Measurements from ENCODE around the gene YIF1B.
A peak's percentile ranks its signal among the peaks of the same experiment; 100 is the strongest.

Gene YIF1B

DNA sequence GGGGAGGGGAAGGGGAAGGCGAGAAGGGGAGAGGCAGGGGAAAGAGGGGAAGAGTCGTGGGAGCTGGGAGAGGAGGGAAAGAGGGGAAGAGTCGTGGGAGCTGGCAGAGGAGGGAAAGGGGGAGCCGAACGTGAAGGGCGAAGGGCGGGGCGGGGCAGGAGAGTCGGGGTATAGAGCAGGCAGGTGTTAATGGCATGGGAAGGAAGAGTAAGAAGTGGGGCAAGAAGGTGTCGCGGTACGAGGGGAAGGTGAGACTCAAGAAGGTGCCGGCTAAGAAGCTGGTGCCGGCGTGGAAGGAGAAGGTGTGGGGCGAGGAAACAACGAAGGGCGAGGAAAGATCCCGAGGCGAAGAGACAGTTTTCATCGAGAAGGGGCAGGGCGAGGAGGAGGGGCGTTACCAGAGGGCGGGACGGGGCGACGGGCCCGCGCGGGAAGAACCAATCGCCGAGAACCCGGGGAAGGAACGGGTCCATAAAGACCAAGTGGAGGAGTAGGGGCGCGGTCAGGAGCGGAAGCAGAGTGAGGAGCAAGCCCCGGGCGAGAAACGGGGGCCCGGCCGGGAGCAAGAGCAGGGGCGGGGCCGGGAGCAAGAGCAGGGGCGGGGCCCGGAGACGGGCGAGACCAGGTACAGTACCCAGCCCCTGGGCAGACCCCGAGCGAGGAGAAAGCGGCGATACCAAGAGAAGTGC lies 20.3 kb upstream of the YIF1B start:
- DNase-seq (ENCODE audit: low spot score), result peak; percentile 97

DNA sequence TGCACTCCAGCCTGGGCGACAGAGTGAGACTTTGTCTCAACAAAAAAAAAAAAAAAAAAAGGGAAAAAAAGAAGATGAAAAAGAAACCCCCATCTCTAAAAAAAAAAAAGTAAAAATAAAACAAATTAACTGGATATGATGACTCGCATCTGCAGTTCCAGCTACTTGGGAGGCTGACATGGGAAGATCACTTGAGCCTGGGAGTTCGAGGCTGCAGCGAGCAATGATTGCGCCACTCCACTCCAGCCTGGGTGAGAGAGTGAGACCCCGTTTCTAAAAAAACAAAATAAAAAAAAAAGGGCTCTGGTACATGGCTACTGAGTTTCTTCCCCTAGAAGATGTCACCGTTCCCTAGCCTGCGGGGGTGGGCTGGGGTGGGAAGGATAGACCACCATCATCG lies 17.5 kb upstream of the YIF1B start:
- DNase-seq (ENCODE audit: low spot score), result no peak

DNA sequence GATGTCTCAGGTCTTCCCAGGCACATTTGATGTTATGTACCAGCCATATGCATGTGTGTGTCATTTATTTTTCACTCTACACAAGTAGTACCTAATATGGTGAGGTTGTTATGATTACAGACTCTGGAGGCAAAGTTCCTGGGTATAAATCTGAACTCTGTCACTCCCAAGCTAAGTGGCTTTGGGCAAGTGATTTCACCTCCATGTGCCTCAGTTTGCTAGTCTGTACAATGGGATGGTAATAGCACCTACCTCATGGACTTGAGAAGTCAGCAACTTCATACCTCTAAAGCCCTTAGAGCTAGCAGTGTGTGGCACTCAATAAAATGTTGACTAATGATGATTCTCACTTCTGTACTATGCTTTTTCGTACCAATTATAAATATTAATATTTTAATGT lies 16.0 kb upstream of the YIF1B start:
- DNase-seq (ENCODE audit: low spot score), result no peak

DNA sequence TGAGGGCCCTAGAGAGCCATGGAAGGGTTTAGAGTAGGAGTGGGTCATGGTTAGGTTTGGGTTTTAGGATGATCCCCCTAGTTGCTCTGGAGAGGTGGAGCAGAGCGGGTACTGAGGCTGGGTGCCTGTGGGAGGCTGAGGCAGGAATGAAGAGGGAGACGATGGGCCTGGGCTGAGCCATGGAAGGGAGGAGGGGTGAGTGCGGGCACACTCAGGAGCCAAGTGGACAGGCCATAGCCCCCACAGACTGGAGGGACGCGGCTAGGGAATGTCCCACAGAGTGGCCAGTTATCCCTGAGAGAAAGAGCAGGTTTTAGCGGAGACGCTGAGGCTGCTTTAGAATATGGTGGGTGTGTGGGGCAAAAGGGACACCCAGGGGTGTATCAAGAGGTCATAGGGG lies 13.9 kb upstream of the YIF1B start:
- no peak for DNase-seq (ENCODE audit: low spot score)

DNA sequence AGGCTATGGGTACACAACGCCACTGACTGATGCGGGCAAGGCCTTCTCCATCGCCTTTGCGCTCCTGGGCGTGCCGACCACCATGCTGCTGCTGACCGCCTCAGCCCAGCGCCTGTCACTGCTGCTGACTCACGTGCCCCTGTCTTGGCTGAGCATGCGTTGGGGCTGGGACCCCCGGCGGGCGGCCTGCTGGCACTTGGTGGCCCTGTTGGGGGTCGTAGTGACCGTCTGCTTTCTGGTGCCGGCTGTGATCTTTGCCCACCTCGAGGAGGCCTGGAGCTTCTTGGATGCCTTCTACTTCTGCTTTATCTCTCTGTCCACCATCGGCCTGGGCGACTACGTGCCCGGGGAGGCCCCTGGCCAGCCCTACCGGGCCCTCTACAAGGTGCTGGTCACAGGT lies 10.8 kb upstream of the YIF1B start:
- no peak for DNase-seq (ENCODE audit: low spot score)

DNA sequence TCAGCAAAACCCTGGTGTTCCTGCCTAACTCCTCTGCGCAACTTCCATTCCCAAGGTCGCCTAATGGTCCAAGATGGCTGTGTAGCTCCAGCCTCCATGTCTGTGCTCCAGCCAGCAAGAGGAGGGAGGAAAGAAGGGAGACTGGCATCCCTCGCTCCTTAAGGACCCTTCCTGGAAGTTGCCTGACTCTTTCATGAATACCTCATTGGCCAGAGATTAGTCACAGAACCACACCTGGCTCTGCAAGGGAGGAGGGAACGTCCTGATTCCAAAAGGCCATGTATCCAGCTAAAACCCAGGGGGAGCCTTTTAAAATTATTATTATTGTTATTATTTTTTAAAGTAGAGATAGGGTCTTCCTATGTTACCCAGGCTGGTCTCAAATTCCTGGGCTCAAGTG lies 8.7 kb upstream of the YIF1B start:
- no peak for DNase-seq (ENCODE audit: low spot score)

DNA sequence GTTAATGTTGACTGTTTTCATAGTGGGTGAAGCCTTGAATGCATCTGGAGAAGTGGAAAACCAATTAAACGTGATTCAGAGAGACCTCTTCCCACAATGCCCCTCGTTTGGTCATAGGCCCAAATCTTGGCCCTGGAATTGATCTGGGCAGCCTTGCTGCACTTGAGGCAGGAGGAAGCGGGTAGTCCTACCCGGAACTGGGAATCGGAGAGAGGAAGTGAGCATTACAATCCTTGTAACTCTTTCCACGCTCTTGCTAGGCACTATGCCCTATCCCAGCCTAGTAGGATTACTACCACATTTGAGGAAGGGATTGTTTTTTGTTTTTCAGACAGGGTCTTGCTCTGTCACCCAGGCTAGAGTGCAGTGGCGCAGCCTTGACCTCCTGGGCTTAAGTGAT lies 7.5 kb upstream of the YIF1B start:
- DNase-seq (ENCODE audit: low spot score), result no peak

DNA sequence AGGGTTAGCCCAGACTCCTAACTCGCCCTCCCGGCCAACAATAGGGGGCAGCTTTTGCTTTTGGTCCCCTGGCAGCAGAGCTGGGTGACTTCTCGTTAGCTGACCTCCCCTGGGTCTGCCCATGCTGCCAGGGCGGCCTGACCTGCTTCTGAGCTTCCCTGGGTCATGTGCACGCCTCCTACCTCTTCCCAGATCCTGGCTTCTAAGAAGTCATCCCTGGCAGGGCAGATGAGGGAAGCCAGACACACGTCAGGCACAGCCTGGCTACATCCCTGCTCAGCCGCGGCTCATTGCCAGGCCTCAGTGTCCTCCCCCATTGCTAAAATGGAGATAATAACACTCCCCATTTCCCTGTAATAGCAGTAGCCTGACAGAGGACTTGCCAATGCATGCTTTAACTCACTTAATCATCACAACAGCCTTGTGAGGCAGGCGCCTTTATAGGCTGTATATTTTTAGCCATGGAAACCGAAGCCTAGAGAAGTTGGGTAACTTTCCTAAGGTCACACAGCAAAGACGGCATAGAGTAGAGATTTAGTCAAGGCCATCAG lies 6.0 kb upstream of the YIF1B start:
- DNase-seq (ENCODE audit: low spot score), result peak; percentile 31

DNA sequence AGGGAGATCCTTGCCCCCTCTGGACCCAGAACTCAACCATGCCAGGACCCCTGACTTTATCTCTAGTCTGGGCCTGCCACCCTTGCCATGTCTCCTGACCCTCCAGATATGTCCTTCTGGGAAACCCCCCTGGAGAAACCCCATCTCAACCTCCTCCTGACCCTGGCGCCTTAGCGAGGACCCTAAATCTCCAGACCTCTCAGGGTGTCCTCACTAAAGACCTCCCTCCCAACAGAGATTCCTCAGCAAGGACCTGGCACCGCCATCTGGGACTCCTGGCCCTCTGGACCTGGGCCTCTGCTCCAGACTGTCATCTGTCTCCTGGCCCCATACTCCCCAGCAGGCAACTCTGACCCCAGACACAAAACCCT lies 5.2 kb upstream of the YIF1B start:
- no peak for DNase-seq (ENCODE audit: low spot score)

DNA sequence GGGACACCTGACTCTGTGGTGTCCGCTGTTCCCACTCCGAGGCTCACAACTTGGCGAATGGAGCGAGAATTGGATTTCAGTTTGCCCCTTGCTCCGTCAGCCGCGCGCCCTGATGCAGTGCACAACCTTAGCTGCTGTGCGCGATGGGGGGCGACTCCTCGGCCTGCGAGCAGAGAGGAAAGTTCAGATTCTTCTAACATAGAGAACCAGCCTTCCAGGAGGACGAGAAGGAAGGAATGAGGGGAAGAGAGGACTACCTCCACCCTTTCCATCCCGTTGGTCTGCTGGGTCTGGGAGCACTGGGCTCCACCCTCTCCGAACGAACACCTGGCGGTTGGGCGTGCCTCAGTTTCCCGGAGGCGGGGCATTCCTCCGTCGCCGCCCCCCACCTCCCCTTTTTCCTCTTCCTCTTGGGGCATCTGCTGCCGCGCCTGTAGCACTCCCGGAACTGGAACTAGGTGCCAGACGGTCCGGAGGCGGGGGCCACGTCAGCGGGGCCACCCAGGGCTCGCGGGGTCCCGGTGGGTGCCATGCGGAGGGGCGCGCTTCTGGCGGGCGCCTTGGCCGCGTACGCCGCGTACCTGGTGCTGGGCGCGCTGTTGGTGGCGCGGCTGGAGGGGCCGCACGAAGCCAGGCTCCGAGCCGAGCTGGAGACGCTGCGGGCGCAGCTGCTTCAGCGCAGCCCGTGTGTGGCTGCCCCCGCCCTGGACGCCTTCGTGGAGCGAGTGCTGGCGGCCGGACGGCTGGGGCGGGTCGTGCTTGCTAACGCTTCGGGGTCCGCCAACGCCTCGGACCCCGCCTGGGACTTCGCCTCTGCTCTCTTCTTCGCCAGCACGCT lies 3.9 kb upstream of the YIF1B start, which contains the start of gene KCNK6:
KCNK6 (plus strand) TSS at position 425 of the 838 bp plus-strand sequence; CDS start at position 531, 106 bp downstream.
- DNase-seq (ENCODE audit: low spot score), result peak; percentile 24

DNA sequence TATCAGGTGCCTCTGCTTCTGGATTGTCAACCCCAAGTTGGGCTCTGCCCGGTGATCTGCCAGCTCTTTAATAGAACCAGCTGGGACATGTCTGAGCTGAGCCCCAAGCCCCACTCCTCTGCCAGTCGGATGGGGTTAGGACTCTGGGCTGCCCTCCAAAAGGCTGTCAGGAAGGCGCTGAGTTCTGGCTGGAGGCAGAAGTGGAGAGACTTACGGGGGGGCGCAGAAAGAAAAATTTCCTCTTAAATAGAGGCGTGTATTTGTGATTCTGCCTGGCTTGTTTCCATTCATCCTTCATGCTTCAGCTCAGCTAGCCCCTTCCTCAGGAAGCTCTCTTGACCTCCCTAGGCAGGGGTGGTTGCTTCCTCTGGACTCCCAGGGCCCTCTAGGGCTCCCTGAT lies 2.9 kb upstream of the YIF1B start:
- no peak for DNase-seq (ENCODE audit: low spot score)

DNA sequence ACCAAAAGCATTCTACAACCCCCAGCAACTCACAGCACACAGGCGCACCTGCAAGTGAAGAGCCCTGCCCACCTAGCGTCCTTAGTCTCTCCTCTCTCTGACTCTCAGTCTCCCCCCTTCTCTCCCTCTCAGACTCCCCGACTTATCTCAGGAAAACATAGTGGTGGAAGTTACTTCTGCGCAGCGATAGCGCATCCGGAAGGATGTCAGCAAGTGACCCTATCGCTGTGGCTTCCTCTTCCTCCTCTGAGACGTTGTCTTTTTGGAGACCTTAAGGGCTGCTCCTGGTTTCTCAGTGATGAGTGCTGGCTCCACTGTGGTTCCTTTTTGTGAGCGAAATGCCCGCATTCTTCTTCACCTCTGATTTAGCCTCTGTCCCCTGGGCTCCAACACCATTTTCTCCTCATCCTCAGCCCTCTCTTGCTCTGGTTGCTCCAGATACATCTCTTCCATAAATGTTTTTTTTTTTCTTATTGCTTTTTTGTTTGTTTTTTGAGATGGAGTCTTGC lies 1.4 kb upstream of the YIF1B start:
- no peak for DNase-seq (ENCODE audit: low spot score)

DNA sequence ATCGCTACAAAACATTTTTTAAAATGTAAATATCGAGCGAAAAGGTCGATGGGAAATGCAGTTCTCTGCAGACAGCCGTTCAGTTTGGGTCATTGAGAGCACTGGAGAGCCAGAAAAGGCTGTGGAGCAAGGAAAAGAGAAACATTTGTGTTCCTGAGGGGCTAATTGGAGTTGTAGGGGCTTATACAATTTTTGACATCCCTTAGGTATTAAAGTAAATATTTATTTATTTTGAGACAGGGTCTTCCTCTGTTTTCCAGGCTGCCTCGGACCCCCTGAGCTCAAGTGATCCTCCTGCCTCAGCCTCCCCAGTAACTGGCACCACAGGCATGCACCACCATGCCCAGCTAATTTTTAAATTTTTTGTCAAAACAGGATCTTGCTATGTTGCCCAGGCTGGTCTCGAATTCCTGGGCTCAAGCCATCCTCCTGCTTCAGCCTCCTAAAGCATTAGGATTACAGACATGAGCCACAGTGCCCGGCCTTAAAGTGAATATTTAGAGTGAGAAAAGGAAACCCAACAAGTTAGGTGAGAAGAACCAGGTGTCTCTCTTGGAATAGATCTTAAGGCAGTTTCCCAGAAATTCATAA lies 825 bp upstream of the YIF1B start:
- DNase-seq (ENCODE audit: low spot score), result no peak

DNA sequence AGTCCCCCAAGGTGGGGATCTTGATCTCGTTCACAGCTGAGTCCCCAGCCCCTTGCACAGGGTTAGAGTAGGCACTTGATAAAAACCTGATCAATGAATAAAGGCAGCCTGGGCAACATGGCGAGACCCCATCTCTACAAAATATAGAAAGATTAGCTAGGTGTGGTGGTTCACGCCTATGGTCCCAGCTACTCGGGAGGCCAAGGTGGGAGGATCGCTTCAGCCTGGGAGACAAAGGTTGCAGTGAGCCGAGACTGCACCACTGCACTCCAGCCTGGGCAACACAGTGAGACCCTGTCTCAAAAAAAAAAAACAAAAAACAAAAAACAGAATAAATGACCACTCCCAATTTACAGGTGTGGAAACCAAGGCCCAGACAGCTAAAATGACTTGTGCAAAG lies 4.8 kb downstream of the YIF1B start:
- DNase-seq (ENCODE audit: low spot score), result no peak

DNA sequence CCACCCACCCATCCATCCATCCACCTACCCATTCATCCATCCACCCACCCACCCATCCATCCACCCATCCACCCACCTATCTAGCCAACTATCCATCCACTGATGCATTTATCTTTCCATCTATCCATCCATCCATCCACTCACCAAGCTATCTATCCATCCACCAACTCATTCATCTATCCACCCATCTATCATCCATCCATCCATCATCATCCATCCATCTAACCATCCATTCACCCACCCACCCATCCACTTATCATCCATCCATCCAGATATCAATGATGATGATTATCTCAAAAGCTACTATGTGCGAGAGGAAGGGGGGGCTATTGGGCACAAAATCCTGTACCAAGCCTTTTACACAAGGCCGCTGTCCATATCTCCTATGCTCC lies 5.5 kb downstream of the YIF1B start:
- no peak for DNase-seq (ENCODE audit: low spot score)

DNA sequence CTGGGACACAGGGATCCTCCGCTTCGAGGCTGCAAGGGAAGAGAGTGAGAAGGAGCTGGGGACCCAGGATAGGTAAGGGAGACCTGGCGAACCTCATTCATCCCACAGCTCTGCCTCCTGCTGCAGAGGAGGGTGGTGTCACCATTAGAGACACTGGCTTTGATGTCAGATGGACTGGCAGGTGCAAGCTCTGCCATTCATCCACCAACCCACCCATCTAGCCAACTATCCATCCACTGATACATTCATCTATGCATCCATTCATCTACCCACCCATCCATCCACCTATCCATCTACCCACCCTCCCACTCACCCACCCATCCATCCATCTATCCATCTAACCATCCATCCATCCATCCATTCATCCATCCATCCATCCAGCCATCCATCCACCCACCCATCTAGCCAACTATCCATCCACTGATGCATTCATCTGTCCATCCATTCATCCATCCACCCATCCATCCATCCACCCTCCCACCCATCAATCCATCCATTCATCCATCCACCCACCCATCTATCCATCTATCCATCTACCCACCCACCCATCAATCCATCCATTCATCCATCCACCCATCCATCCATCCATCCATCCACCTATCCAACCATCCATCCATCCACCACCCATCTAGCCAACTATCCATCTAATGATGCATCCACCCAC lies 6.0 kb downstream of the YIF1B start:
- no peak for DNase-seq (ENCODE audit: low spot score)

DNA sequence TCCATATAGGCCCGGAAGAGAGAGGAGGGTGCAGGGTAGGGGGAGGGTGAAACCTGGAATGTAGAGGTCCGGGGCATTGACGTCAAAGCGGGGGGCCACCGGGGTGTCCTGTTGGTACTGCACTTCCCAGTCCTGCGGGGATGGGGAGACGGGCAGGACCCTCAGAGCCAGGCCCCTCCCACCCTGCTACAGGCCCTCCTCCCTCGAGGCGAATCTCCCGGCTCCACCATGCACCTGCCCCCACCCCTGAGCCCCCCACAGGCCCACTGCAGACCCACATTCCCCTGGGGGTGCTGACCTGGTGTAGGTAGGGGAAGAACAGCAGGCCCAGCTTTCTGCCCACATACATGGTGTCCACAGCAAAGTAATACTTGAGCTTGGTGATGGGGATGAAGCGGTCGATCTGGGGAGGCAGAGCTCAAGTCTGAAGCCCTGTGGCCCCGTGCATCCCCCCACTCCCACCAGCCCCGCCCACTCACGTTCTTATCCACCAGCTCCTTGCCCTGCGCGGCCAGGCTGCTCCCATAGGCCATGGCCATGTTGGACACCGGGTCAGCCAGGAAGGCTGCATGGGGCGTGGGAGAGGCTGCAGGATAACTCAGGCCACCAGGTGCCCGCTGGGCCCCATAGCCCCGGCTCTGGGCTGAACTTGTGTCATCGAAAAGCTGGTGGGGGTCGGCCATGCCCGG lies 6.7 kb downstream of the YIF1B start:
- no peak for DNase-seq (ENCODE audit: low spot score)

DNA sequence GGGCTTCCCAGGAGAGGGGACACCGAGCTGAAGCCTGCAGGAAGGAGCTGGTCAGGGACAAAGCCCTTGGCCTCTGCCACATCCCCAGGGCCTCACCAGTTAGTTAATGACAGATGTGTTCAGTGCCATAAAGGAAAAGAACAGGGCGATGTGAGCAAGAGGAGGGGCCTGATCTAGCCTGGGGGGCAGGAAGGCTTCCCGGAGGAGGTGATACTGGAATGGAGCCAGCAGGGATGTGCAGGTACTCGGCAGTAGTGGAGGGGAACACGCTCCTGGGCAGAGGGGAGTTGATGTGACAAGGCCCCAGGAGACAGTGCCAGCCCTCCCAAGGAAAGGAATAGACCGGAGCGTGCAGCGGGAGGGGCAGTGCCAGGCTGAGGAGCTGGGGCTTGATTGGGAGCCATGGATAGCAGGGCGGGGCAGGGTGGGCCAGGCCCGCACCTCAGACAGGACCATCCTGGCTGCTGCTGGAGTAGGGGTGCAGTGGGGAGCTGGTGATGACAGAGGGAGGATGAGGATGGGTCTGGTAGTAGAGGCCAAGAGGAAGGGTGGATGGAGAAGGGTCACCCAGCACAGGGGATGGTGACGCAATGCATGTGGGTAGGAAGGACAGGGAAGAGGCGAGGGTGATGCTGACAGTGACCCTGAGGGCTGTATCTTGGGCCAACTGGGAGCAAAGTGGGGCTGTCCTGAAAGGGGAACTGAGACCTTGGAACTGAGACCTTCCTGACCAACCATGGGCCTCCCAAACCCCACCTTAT lies 7.6 kb downstream of the YIF1B start:
- no peak for DNase-seq (ENCODE audit: low spot score)

DNA sequence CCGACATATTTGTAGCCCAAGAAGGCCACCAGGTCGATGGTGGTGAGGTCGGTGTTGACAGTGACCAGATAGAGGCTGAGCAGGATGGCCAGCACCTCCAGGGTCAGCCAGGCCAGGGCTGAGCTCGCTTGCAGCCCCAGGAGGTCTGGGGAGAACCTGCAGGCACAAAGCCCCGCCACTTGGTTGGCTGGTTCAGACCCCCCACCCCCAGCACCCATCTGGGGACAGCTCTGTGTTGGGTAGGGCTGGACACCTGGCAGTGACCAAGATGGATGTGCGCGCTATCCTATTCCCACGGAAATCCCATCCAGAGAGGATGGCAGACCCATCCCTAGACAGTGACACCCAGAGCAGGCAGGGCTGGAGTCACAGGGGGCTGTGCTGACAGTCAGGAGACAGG lies 8.2 kb downstream of the YIF1B start:
- DNase-seq (ENCODE audit: low spot score), result no peak

DNA sequence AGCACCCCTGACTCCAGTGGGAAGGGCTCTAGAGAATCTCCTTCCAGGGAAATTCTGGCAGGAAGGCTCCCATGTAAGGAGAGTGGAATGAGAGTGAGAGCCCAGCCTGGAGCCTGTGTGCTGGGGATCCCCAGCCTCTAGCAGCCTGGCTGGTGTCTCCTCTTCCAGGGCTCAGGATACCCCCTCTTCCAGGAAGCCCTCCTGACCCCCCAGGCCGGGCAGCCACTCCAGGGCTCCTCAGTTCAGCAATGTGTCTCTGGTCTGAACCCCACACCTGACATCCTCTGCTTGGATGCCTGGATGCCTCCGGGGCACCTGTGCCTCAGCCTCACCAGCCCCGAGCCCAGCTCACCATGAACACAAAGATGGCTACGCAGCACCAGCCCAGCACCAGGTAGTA lies 8.7 kb downstream of the YIF1B start:
- no peak for DNase-seq (ENCODE audit: low spot score)

DNA sequence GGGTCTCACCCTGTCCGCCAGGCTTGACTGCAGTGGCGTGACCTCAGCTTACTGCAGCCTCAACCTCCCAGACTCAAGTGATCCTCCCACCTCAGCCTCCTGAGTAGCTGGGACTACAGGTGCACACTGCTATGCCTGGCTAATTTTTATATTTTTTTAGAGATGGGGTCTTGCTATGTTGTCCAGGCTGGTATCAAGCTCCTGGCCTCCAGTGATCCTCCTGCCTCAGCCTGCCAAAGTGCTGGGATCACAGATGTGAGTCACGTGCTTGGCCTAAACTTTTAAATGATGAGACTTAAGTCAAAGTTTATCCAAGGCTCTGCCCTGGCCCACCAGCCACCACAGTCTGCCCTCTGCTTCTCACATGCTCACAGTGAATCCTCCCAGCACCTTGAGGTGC lies 9.5 kb downstream of the YIF1B start:
- no peak for DNase-seq (ENCODE audit: low spot score)

Data from AG08395 (cell line).